Keratinocyte (primary cell): ENCODE results near the gene ECT2L.

Source experiments
- CTCF ChIP-seq, 3 experiments: IDR thresholded peaks in 1 of 3; conservative IDR thresholded peaks in 1 of 3; optimal IDR thresholded peaks in 1 of 3; 2 replicates in 2 of 3; 3 replicates in 1 of 3; pipeline versions ENCODE3 to v1.5.1; 2011; ENCODE audit warnings: low read length in 3 of 3, mild to moderate bottlenecking in 3 of 3, moderate library complexity in 2 of 3, control low read depth in 1 of 3, inconsistent platforms in 1 of 3; ENCODE audit not compliant: insufficient read depth in 2 of 3; ENCODE audit errors: extremely low read depth in 1 of 3
- EZH2 ChIP-seq: IDR thresholded peaks from one replicate; pipeline ENCODE4 v1.6.1; 2012; ENCODE audit warnings: inconsistent platforms, mild to moderate bottlenecking, low read length, moderate library complexity

GRCh38 chr6:138776659-138777058 lies 19.2 kb upstream of the ECT2L start:
- TF ChIP-seq CTCF (optimal IDR thresholded peaks at IDR 0.05 in 1 of 3, IDR thresholded peaks at IDR 0.05 in 1 of 3, conservative IDR thresholded peaks at IDR 0.05 in 1 of 3; ENCODE audit: extremely low read depth in 1 of 3, insufficient read depth in 2 of 3, low read length in 3 of 3) (no peak), EZH2 (no peak)
